ENCODE results near the gene HSH2D. TPM values are rescaled to one million over a fixed set of nuclear protein-coding genes. Genes with fewer than 3 reads are reported as not detected.

Gene HSH2D
- total and polyA plus RNA-seq, 9 of the 15 experiments (the other 6 are each of a cell fraction or from before 2014, with no cell fraction given): 0.03 to 1.1 (median 0.35) TPM; not detected in 1

GRCh38 chr19:16185123-16185767 is 41.8 kb downstream of the HSH2D start, which contains the start of gene FAM32A (continued):
- TF ChIP-seq TAF1 (IDR thresholded peaks at IDR 0.05; ENCODE audit: control insufficient read depth, extremely low read depth, insufficient read depth, low read length, severe bottlenecking) (peak; percentile 85), CBFB (CRISPR knock-in tag; IDR thresholded peaks at IDR 0.05) (no peak), PTRF (tag; IDR thresholded peaks at IDR 0.05) (no peak), STAG1 (CRISPR knock-in tag; IDR thresholded peaks at IDR 0.05; ENCODE audit: borderline replicate concordance) (no peak), TAF15 (IDR thresholded peaks at IDR 0.05; ENCODE audit: low read depth, low read length) (no peak), E2F4 (CRISPR knock-in tag; IDR thresholded peaks at IDR 0.05; ENCODE audit: low read depth) (no peak), ZNF77 (CRISPR knock-in tag; IDR thresholded peaks at IDR 0.05) (no peak), ETV5 (CRISPR knock-in tag; IDR thresholded peaks at IDR 0.05; ENCODE audit: low read depth) (no peak), CXXC5 (CRISPR knock-in tag; IDR thresholded peaks at IDR 0.05) (no peak), GTF2B (IDR thresholded peaks at IDR 0.05; ENCODE audit: extremely low read depth, insufficient read length) (no peak), U2AF1 (optimal IDR thresholded peaks at IDR 0.05; ENCODE audit: low read depth, low read length) (no peak), SMARCE1 (IDR thresholded peaks at IDR 0.05) (no peak), ZNF431 (CRISPR knock-in tag; IDR thresholded peaks at IDR 0.05) (no peak), FOXA1 (IDR thresholded peaks at IDR 0.05; ENCODE audit: borderline replicate concordance) (no peak), ZFP30 (CRISPR knock-in tag; IDR thresholded peaks at IDR 0.05; ENCODE audit: borderline replicate concordance) (no peak), RBM25 (IDR thresholded peaks at IDR 0.05; ENCODE audit: low read depth, low read length, severe bottlenecking) (no peak), PRPF4 (IDR thresholded peaks at IDR 0.05; ENCODE audit: insufficient read depth, low read depth, low read length, poor library complexity, severe bottlenecking) (no peak), SIN3B (IDR thresholded peaks at IDR 0.05; ENCODE audit: low read depth) (peak; percentile 87), SIRT6 (IDR thresholded peaks at IDR 0.05; ENCODE audit: low read depth, low read length) (no peak), CAMTA2 (CRISPR knock-in tag; conservative IDR thresholded peaks at IDR 0.05) (no peak), STAT6 (CRISPR knock-in tag; IDR thresholded peaks at IDR 0.05) (no peak), HDAC1 (IDR thresholded peaks at IDR 0.05) (peak in 1 of 2 experiments; percentile 68; a peak in 1 of 4 replicates), RNF2 (IDR thresholded peaks at IDR 0.05) (no peak), POU5F1 (IDR thresholded peaks at IDR 0.05; ENCODE audit: borderline replicate concordance, low read depth, low read length, partially characterized antibody) (peak; percentile 64), ZFP1 (CRISPR knock-in tag; IDR thresholded peaks at IDR 0.05) (no peak), ZC3H11A (IDR thresholded peaks at IDR 0.05; ENCODE audit: low read depth, low read length) (no peak)

All from K562 (cell line).